Fibroblast of pulmonary artery (primary cell): ENCODE measurements around the gene ADAMTS20.

ENCODE experiments used
- DNase-seq: peaks from one replicate; pipeline ENCODE4 v3.0.0-alpha.2; 2010; ENCODE audit warnings: low read depth
- H3K4me3 ChIP-seq: replicated peaks from 2 replicates; pipeline ENCODE4 v1.5.1; 2011; ENCODE audit warnings: low read depth, mild to moderate bottlenecking, control low read depth, low read length, moderate library complexity
- CTCF ChIP-seq: IDR thresholded peaks from 2 replicates; pipeline ENCODE4 v1.5.1; 2011; ENCODE audit warnings: mild to moderate bottlenecking, control low read depth, low read length, inconsistent platforms; ENCODE audit errors: missing control alignments

ADAMTS20 gene

GRCh38 chr12:43551971-43552559 lies at the start of gene ADAMTS20:
Gene ADAMTS20 (minus strand): TSS chr12:43552203. CDS start chr12:43551921, 282 bp downstream.
- no peak for TF ChIP-seq CTCF
- peak; percentile 1 for DNase-seq
- H3K4me3 ChIP-seq = no peak within 1 kb of the TSS

- no peak overlapping the region for H3K4me3 ChIP-seq
- DNase-seq = no peak
- no peak for TF ChIP-seq CTCF
Observed at GRCh38 chr12:43599708-43600107, 47.7 kb upstream of the ADAMTS20 start.

- no peak for TF ChIP-seq CTCF
- H3K4me3 ChIP-seq = no peak overlapping the region
- no peak for DNase-seq
Observed at GRCh38 chr12:43599066-43599465, 47.1 kb upstream of the ADAMTS20 start.

- no peak for TF ChIP-seq CTCF
- H3K4me3 ChIP-seq = no peak overlapping the region
- DNase-seq = no peak
Observed at GRCh38 chr12:43590307-43590706, 38.3 kb upstream of the ADAMTS20 start.

GRCh38 chr12:43586646-43587245 lies 34.7 kb upstream of the ADAMTS20 start:
- no peak overlapping the region for H3K4me3 ChIP-seq
- TF ChIP-seq CTCF = no peak
- DNase-seq = no peak

GRCh38 chr12:43585676-43586075 lies 33.7 kb upstream of the ADAMTS20 start:
- TF ChIP-seq CTCF = no peak
- no peak overlapping the region for H3K4me3 ChIP-seq
- DNase-seq = no peak

GRCh38 chr12:43580601-43581000 lies 28.6 kb upstream of the ADAMTS20 start:
- DNase-seq = no peak
- H3K4me3 ChIP-seq = no peak overlapping the region
- no peak for TF ChIP-seq CTCF
